Mesenchymal stem cell (in vitro differentiated cells and primary cell): Measurements from ENCODE around the gene MFAP3.

Experiments used
- DNase-seq: peaks from one replicate; pipeline ENCODE4 v3.0.0-alpha.2; 2013
- H2AFZ ChIP-seq: one replicate; pipeline ENCODE4 v1.6.1; 2013; ENCODE audit warnings: low read depth, mild to moderate bottlenecking, control low read depth, inconsistent platforms, low read length, moderate library complexity
- H2AK5ac ChIP-seq: 2 replicates; pipeline ENCODE4 v1.6.1; 2013; ENCODE audit warnings: low read length, moderate library complexity, mild to moderate bottlenecking, inconsistent platforms; ENCODE audit not compliant: severe bottlenecking
- H2BK120ac ChIP-seq: one replicate; pipeline ENCODE4 v1.6.1; 2013; ENCODE audit warnings: low read depth, mild to moderate bottlenecking, inconsistent platforms, low read length, moderate library complexity
- H2BK12ac ChIP-seq, 2 experiments: one replicate each; pipeline ENCODE4 v1.6.1; 2013; ENCODE audit warnings: inconsistent platforms in 2 of 2, low read length in 2 of 2, mild to moderate bottlenecking in 2 of 2, moderate library complexity in 2 of 2, control low read depth in 1 of 2
- H2BK15ac ChIP-seq: one replicate; pipeline ENCODE4 v1.6.1; 2013; ENCODE audit warnings: mild to moderate bottlenecking, low read depth, inconsistent platforms; ENCODE audit not compliant: poor library complexity, severe bottlenecking
- H2BK5ac ChIP-seq: 2 replicates; pipeline ENCODE4 v1.6.1; 2013; ENCODE audit warnings: low read depth, mild to moderate bottlenecking, low read length, control low read depth, inconsistent platforms; ENCODE audit not compliant: poor library complexity, severe bottlenecking
- H3K14ac ChIP-seq, 2 experiments: one replicate each; pipeline ENCODE4 v1.6.1; 2013; ENCODE audit warnings: inconsistent platforms in 2 of 2, low read length in 2 of 2, control low read depth in 1 of 2, mild to moderate bottlenecking in 1 of 2, moderate library complexity in 1 of 2
- H3K18ac ChIP-seq, 2 experiments: one replicate each; pipeline ENCODE4 v1.6.1; 2013; ENCODE audit warnings: inconsistent platforms in 2 of 2, low read length in 2 of 2, control low read depth in 1 of 2, low read depth in 1 of 2, mild to moderate bottlenecking in 1 of 2
- H3K23ac ChIP-seq, 2 experiments: one replicate each; pipeline ENCODE4 v1.6.1; 2013; ENCODE audit warnings: inconsistent platforms in 2 of 2, low read length in 2 of 2, mild to moderate bottlenecking in 2 of 2, moderate library complexity in 2 of 2, control low read depth in 1 of 2
- H3K27ac ChIP-seq: 2 replicates; pipeline ENCODE4 v1.5.1; 2013; ENCODE audit warnings: mild to moderate bottlenecking, moderate library complexity, low read length, control low read depth, inconsistent platforms; ENCODE audit not compliant: poor library complexity, severe bottlenecking
- H3K27me3 ChIP-seq, 2 experiments: 2 replicates each; pipeline versions ENCODE4 v1.6.1 to v1.7.0; 2013; ENCODE audit warnings: low read length in 2 of 2, mild to moderate bottlenecking in 2 of 2, moderate library complexity in 2 of 2, control low read depth in 1 of 2, inconsistent platforms in 1 of 2; ENCODE audit not compliant: control insufficient read depth in 1 of 2, insufficient read depth in 1 of 2
- H3K36me3 ChIP-seq, 2 experiments: 2 replicates each; pipeline versions ENCODE4 v1.6.1 to v1.7.0; 2013; ENCODE audit warnings: low read length in 2 of 2, control low read depth in 1 of 2, inconsistent platforms in 1 of 2, low read depth in 1 of 2, mild to moderate bottlenecking in 1 of 2; ENCODE audit not compliant: insufficient read depth in 2 of 2, control insufficient read depth in 1 of 2
- H3K4ac ChIP-seq, 2 experiments: one replicate each; pipeline ENCODE4 v1.6.1; 2013; ENCODE audit warnings: inconsistent platforms in 2 of 2, low read length in 2 of 2, mild to moderate bottlenecking in 2 of 2, moderate library complexity in 2 of 2, control low read depth in 1 of 2, low read depth in 1 of 2
- H3K4me1 ChIP-seq: 2 replicates; pipeline ENCODE4 v1.6.1; 2013; ENCODE audit warnings: low read depth, low read length, control low read depth; ENCODE audit not compliant: control insufficient read depth, insufficient read depth
- H3K4me2 ChIP-seq: 2 replicates; pipeline ENCODE4 v1.6.1; 2013; ENCODE audit warnings: low read length, mild to moderate bottlenecking, inconsistent platforms; ENCODE audit not compliant: poor library complexity, severe bottlenecking
- H3K4me3 ChIP-seq, 2 experiments: 2 replicates each; pipeline versions ENCODE4 v1.5.1 to v1.7.0; 2013; ENCODE audit warnings: low read length in 2 of 2, mild to moderate bottlenecking in 2 of 2, control low read depth in 1 of 2, low read depth in 1 of 2; ENCODE audit not compliant: insufficient read depth in 1 of 2
- H3K79me1 ChIP-seq: replicated peaks from 2 replicates; pipeline ENCODE4 v1.6.1; 2013; ENCODE audit warnings: mild to moderate bottlenecking, control low read depth, low read length, inconsistent platforms; ENCODE audit not compliant: poor library complexity, severe bottlenecking
- H3K9ac ChIP-seq: 2 replicates; pipeline ENCODE4 v1.7.0; 2013; ENCODE audit warnings: mild to moderate bottlenecking, low read length, moderate library complexity
- H3K9me3 ChIP-seq: 2 replicates; pipeline ENCODE4 v1.7.0; 2013; ENCODE audit warnings: mild to moderate bottlenecking, low read length; ENCODE audit not compliant: control insufficient read depth
- H4K8ac ChIP-seq: one replicate; pipeline ENCODE4 v1.6.1; 2013; ENCODE audit warnings: inconsistent platforms, mild to moderate bottlenecking, low read length, moderate library complexity
- H4K91ac ChIP-seq: one replicate; pipeline ENCODE4 v1.6.1; 2013; ENCODE audit warnings: mild to moderate bottlenecking, low read length, inconsistent platforms
- WGBS: methylation state at CpG from one replicate; pipeline ENCODE4 v1.1.7; 2013; ENCODE audit warnings: mixed read lengths; 5-methylcytosine and 5-hydroxymethylcytosine counted together

MFAP3 gene

GRCh38 chr5:154055201-154055600, 16.4 kb downstream of the MFAP3 start:
- Histone ChIP-seq H3K14ac (no peak overlapping the region), H3K4ac (no peak overlapping the region), H3K27me3 (no peaks in the 10 kb centered on the region), H3K79me1 (peaks cover 20% of the 10 kb centered on the region), H4K8ac (no peak overlapping the region), H2AFZ (no peak overlapping the region), H3K23ac (no peak overlapping the region), H3K36me3 (peaks cover 5 to 49% of the 10 kb centered on the region in 2 experiments), H4K91ac (no peak overlapping the region), H3K4me1 (peaks cover 3% of the 10 kb centered on the region), H3K9ac (no peak overlapping the region), H2BK12ac (no peak overlapping the region), H3K4me2 (no peak overlapping the region), H3K4me3 (no peak overlapping the region), H3K18ac (no peak overlapping the region), H2BK120ac (no peak overlapping the region), H2AK5ac (no peak overlapping the region), H3K9me3 (no peaks in the 10 kb centered on the region), H3K27ac (no peak overlapping the region), H2BK5ac (peak overlapping the region; percentile 35), H2BK15ac (no peak overlapping the region)
- DNase-seq: no peak
- 86% methylated on average over 2 of the region's 2 CpGs for WGBS

GRCh38 chr5:154058055-154059038, 19.6 kb downstream of the MFAP3 start:
- Histone ChIP-seq H3K4me1 (peaks cover 3% of the 10 kb centered on the region), H3K4me2 (no peak overlapping the region), H4K8ac (no peak overlapping the region), H3K36me3 (peaks cover 0 to 20% of the 10 kb centered on the region in 2 experiments), H2BK15ac (no peak overlapping the region), H3K27ac (no peak overlapping the region), H2BK5ac (no peak overlapping the region), H2AK5ac (no peak overlapping the region), H3K79me1 (peaks cover 15% of the 10 kb centered on the region), H3K14ac (no peak overlapping the region), H2BK120ac (no peak overlapping the region), H3K27me3 (no peaks in the 10 kb centered on the region), H4K91ac (no peak overlapping the region), H3K4me3 (no peak overlapping the region), H2AFZ (no peak overlapping the region), H2BK12ac (no peak overlapping the region), H3K23ac (no peak overlapping the region), H3K18ac (no peak overlapping the region), H3K9me3 (no peaks in the 10 kb centered on the region), H3K9ac (no peak overlapping the region), H3K4ac (no peak overlapping the region)
- no peak for DNase-seq
- WGBS: 81% methylated on average over 10 of the region's 10 CpGs

DNA sequence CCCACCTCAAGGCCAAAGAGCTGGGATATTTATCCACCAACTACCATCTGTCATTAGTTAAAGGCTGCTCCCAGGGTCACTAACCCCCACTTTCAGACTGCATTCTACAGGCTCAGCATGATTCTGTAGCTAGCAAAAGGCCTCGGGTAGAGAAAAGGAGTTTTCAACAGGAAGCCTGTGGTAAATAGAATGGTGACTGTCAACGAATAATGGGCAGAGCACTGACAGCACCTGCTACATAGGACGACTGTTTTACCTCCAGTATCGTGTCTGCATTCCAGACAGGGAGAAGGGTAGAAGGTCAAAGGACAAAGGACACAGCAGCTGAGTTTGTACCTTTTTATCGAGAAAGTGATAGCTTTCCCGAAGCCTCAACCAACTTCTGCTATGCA, 20.3 kb downstream of the MFAP3 start:
- Histone ChIP-seq H2BK12ac (no peak overlapping the region), H3K36me3 (peaks cover 0 to 13% of the 10 kb centered on the region in 2 experiments), H3K4ac (no peak overlapping the region), H2BK5ac (no peak overlapping the region), H3K14ac (no peak overlapping the region), H3K23ac (no peak overlapping the region), H3K27me3 (no peaks in the 10 kb centered on the region), H3K9me3 (no peaks in the 10 kb centered on the region), H3K27ac (no peak overlapping the region), H3K9ac (no peak overlapping the region), H3K4me1 (peaks cover 3% of the 10 kb centered on the region), H2AK5ac (no peak overlapping the region), H3K4me2 (no peak overlapping the region), H2BK15ac (no peak overlapping the region), H2BK120ac (no peak overlapping the region), H3K79me1 (peaks cover 12% of the 10 kb centered on the region), H3K18ac (no peak overlapping the region), H3K4me3 (no peak overlapping the region), H2AFZ (no peak overlapping the region), H4K91ac (no peak overlapping the region), H4K8ac (no peak overlapping the region)
- WGBS: 81% methylated on average over 6 of the region's 6 CpGs
- no peak for DNase-seq

DNA sequence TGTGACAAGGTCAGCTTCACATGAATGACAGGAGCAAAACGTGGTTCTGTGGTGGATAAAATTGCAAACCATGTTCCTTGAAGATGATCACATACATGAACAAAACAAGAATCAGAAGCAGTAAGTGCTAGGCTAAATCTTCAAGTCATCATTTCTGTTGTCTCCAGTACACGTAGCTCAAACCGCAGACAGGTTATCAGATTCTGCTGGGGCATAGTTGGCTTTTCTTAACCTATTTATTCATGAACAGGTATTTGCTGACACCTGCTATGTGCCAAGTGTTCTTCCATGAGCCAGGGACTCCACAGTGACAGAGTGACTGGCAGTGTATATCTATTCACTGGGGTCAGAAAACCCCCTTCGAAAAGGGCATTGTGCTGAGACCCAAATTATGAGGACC, 20.8 kb downstream of the MFAP3 start:
- Histone ChIP-seq H2BK15ac (no peak overlapping the region), H2BK5ac (no peak overlapping the region), H3K23ac (no peak overlapping the region), H3K4me3 (no peak overlapping the region), H4K91ac (no peak overlapping the region), H3K9me3 (no peaks in the 10 kb centered on the region), H3K9ac (no peak overlapping the region), H3K79me1 (peaks cover 12% of the 10 kb centered on the region), H2AFZ (no peak overlapping the region), H3K14ac (no peak overlapping the region), H3K4ac (no peak overlapping the region), H3K36me3 (peaks cover 0 to 7% of the 10 kb centered on the region in 2 experiments), H3K4me2 (no peak overlapping the region), H2AK5ac (no peak overlapping the region), H3K4me1 (peaks cover 3% of the 10 kb centered on the region), H3K27me3 (no peaks in the 10 kb centered on the region), H3K27ac (no peak overlapping the region), H4K8ac (no peak overlapping the region), H2BK120ac (no peak overlapping the region), H2BK12ac (no peak overlapping the region), H3K18ac (no peak overlapping the region)
- 94% methylated on average over 4 of the region's 4 CpGs for WGBS
- no peak for DNase-seq
